Measurements from ENCODE around the gene PLEKHN1.

The PLEKHN1 gene

DNA sequence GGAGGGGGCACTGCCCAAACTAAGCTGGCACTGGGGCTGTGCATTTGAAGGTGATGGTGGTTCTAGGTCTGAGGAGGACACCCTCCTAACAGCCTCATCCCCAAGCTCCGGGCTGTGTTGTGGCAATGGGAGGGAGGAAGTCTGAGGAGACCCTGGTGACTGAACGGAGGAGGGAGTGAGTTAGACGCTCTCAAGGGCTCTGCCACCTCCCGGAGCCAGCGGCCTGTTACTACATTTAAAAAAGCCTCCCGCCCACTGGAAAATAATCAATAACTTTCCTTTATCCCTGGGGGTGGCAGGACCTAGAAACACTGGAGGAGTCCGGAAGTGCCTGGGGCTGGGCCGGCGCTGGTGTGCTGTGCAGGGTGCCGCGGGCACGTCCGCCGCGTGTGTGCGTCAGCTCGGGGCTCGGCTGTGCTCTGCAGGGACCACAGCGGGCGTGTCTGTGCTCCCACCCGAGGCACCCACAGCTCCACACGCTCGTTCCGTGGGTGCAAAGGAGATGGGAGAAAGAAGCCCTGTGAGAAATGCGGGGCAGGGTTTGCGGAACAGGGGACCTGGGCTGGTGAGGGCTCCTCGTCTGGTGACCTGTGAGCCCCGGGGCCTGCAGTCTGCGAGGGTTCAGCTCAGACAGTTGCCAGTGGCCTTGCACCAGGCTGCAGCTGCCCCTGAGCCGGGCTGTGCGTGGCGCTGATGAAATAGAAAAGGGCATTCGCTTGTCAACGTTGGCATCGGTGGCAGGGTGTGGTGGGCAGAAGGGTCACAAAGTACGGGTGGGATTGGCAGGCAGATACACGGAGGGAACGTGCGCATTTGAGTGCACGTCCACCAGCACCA is 37.2 kb upstream of the PLEKHN1 start:
- Histone ChIP-seq H3K79me2 (ENCODE audit: insufficient read depth, low read length) (no peaks in the 10 kb centered on the region), H2AFZ (ENCODE audit: low read depth, low read length) (no peak overlapping the region), H3K4me1 (ENCODE audit: insufficient read depth, low read length) (peaks cover 11% of the 10 kb centered on the region), H3K27me3 (ENCODE audit: insufficient read depth, low read length, poor library complexity) (peaks cover 43% of the 10 kb centered on the region), H3K9me3 (ENCODE audit: insufficient read depth, low read length, severe bottlenecking) (no peaks in the 10 kb centered on the region), H3K4me3 (ENCODE audit: low read depth in 1 of 2, low read length in 2 of 2) (no peak overlapping the region), H3K9ac (ENCODE audit: low read depth, low read length) (no peak overlapping the region), H4K20me1 (ENCODE audit: insufficient read depth, low read length) (peaks cover 55% of the 10 kb centered on the region), H3K27ac (ENCODE audit: low read length) (no peak overlapping the region), H3K36me3 (ENCODE audit: insufficient read depth, low read length) (no peaks in the 10 kb centered on the region), H3K4me2 (ENCODE audit: insufficient read depth, low read length) (no peak overlapping the region)
- no peak for ATAC-seq (ENCODE audit: insufficient read depth, low read depth)
- no peak for DNase-seq
- no peak for TF ChIP-seq EZH2 (IDR thresholded peaks at IDR 0.05; ENCODE audit: borderline replicate concordance, low read depth, low read length, severe bottlenecking)
- TF ChIP-seq, protein P1, sequence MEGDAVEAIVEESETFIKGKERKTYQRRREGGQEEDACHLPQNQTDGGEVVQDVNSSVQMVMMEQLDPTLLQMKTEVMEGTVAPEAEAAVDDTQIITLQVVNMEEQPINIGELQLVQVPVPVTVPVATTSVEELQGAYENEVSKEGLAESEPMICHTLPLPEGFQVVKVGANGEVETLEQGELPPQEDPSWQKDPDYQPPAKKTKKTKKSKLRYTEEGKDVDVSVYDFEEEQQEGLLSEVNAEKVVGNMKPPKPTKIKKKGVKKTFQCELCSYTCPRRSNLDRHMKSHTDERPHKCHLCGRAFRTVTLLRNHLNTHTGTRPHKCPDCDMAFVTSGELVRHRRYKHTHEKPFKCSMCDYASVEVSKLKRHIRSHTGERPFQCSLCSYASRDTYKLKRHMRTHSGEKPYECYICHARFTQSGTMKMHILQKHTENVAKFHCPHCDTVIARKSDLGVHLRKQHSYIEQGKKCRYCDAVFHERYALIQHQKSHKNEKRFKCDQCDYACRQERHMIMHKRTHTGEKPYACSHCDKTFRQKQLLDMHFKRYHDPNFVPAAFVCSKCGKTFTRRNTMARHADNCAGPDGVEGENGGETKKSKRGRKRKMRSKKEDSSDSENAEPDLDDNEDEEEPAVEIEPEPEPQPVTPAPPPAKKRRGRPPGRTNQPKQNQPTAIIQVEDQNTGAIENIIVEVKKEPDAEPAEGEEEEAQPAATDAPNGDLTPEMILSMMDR (IDR thresholded peaks at IDR 0.05; ENCODE audit: borderline replicate concordance, extremely low read depth, low read length, poor library complexity, severe bottlenecking), result no peak

DNA sequence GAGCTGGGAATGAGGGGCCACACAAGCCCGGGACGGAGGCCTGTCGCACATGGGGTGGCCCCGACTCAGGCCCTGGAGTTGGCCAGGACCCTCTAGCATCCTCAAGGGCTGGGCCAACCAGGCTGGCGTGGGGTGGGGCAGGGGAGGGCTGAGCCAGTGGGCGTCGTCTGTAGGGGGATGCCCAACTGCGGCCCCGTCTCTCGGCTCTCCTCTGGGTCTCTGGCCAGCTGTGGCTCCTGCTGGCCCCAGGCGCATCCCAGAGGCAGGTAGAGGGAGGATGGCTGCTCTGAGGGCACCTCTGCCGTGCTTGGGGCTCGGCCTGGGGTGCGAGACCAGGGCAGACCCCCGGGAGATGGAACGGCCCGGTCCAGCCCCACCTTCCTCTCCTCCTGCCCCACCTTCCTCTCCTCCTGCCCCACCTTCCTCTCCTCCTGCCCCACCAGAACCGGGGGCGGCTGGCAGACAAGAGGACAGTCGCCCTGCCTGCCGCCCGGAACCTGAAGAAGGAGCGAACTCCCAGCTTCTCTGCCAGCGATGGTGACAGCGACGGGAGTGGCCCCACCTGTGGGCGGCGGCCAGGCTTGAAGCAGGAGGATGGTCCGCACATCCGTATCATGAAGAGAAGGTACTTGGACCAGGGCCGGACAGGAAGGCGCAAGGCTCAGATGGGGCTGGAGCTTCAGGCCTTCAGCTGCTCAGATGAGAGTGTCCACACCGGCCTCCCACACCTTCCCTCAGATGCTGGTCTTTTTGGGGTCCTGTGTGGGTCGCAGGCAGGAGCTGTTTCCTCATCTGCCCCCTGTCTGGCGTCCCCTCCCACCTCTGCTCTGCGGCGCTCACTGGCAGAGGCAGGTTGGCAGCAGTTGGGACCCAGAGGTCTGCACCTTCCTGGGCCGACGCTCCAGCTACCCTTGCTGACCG is 36.3 kb upstream of the PLEKHN1 start:
- ATAC-seq (ENCODE audit: insufficient read depth, low read depth), result no peak
- no peak overlapping the region for H2AFZ ChIP-seq (ENCODE audit: low read depth, low read length)
- H3K36me3 ChIP-seq (ENCODE audit: insufficient read depth, low read length), result no peaks in the 10 kb centered on the region
- H3K4me3 ChIP-seq (ENCODE audit: low read depth in 1 of 2, low read length in 2 of 2), result no peak overlapping the region
- H3K27me3 ChIP-seq (ENCODE audit: insufficient read depth, low read length, poor library complexity), result peaks cover 34% of the 10 kb centered on the region
- TF ChIP-seq EZH2 (IDR thresholded peaks at IDR 0.05; ENCODE audit: borderline replicate concordance, low read depth, low read length, severe bottlenecking), result no peak
- TF ChIP-seq, protein P1 (IDR thresholded peaks at IDR 0.05; ENCODE audit: borderline replicate concordance, extremely low read depth, low read length, poor library complexity, severe bottlenecking), result no peak
- H3K9ac ChIP-seq (ENCODE audit: low read depth, low read length), result no peak overlapping the region
- peaks cover 1% of the 10 kb centered on the region; the same call in 1 of the 2 replicates for H3K4me1 ChIP-seq (ENCODE audit: insufficient read depth, low read length)
- peaks cover 50% of the 10 kb centered on the region for H4K20me1 ChIP-seq (ENCODE audit: insufficient read depth, low read length)
- DNase-seq, result no peak
- no peaks in the 10 kb centered on the region for H3K79me2 ChIP-seq (ENCODE audit: insufficient read depth, low read length)
- no peak overlapping the region for H3K4me2 ChIP-seq (ENCODE audit: insufficient read depth, low read length)
- H3K27ac ChIP-seq (ENCODE audit: low read length), result no peak overlapping the region
- no peaks in the 10 kb centered on the region for H3K9me3 ChIP-seq (ENCODE audit: insufficient read depth, low read length, severe bottlenecking)

DNA sequence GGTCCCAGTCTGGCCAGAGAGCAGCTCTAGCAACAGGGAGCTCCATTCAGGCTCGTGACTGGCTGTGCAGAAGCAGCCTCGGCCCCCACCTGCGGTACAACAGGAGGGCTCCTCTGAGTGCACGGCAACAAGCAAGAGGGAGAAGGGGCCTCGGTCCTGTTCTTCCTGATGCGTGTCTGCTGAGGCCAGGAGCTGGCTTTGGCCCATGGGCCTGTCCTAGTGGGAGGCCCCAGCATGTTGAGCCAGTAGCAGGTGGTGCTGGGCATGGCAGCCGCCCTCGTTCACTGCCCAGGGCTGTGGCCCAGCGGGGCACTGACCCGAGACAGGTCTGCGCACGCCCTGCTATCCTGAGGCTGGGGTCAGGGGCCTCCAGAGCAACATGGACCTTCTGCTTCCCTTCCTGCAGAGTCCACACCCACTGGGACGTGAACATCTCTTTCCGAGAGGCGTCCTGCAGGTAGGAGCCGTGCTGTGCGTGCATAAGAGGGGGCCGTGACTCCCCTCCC is 35.6 kb upstream of the PLEKHN1 start:
- no peak overlapping the region for H3K4me3 ChIP-seq (ENCODE audit: low read depth in 1 of 2, low read length in 2 of 2)
- H3K27ac ChIP-seq (ENCODE audit: low read length), result no peak overlapping the region
- no peak overlapping the region for H2AFZ ChIP-seq (ENCODE audit: low read depth, low read length)
- DNase-seq (no peak), ATAC-seq (ENCODE audit: insufficient read depth, low read depth) (no peak)
- no peaks in the 10 kb centered on the region for H3K79me2 ChIP-seq (ENCODE audit: insufficient read depth, low read length)
- peaks cover 28% of the 10 kb centered on the region for H3K27me3 ChIP-seq (ENCODE audit: insufficient read depth, low read length, poor library complexity)
- H3K36me3 ChIP-seq (ENCODE audit: insufficient read depth, low read length), result no peaks in the 10 kb centered on the region
- no peak for TF ChIP-seq EZH2 (IDR thresholded peaks at IDR 0.05; ENCODE audit: borderline replicate concordance, low read depth, low read length, severe bottlenecking)
- TF ChIP-seq, protein P1 (IDR thresholded peaks at IDR 0.05; ENCODE audit: borderline replicate concordance, extremely low read depth, low read length, poor library complexity, severe bottlenecking), result no peak
- H3K4me2 ChIP-seq (ENCODE audit: insufficient read depth, low read length), result no peak overlapping the region
- no peak overlapping the region for H3K9ac ChIP-seq (ENCODE audit: low read depth, low read length)
- H3K9me3 ChIP-seq (ENCODE audit: insufficient read depth, low read length, severe bottlenecking), result no peaks in the 10 kb centered on the region
- H4K20me1 ChIP-seq (ENCODE audit: insufficient read depth, low read length), result peaks cover 50% of the 10 kb centered on the region
- H3K4me1 ChIP-seq (ENCODE audit: insufficient read depth, low read length), result no peaks in the 10 kb centered on the region; the same call in 1 of the 2 replicates
